Sigmoid colon (tissue), 4 donors: ENCODE measurements around the gene CHPF.

Experiments used
- CTCF ChIP-seq, 4 experiments: fragments of 450-650 bp in 3 of 4; fragments of 200-600 bp in 1 of 4; IDR thresholded peaks; one replicate each; pipeline ENCODE4 v1.5.1; 2016 to 2019; ENCODE audit warnings: antibody characterized with exemption in 4 of 4, mild to moderate bottlenecking in 3 of 4, moderate library complexity in 2 of 4
- EP300 ChIP-seq, 4 donors: sonication (generic); formaldehyde crosslinking; IDR thresholded peaks; one replicate each; pipeline ENCODE4 v1.6.1; 2017; ENCODE audit warnings: antibody characterized with exemption in 4 of 4
- POLR2AphosphoS5 ChIP-seq, 4 donors: sonication (generic); formaldehyde crosslinking; IDR thresholded peaks; one replicate each; pipeline ENCODE4 v1.6.1; 2017; ENCODE audit warnings: antibody characterized with exemption in 4 of 4

DNA sequence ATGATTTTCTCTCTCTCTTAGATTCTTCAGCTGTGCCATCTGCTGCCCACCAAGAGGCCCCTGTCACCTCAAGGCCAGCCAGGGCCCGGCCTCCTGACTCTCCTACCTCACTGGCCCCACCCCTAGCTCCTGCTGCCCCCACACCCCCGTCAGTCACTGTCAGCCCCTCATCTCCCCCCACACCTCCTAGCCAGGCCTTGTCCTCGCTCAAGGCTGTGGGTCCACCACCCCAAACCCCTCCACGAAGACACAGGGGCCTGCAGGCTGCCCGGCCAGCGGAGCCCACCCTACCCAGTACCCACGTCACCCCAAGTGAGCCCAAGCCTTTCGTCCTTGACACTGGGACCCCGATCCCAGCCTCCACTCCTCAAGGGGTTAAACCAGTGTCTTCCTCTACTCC, 54.3 kb downstream of the CHPF start:
- no peak for TF ChIP-seq CTCF (IDR thresholded peaks at IDR 0.05)
- TF ChIP-seq EP300 (IDR thresholded peaks at IDR 0.05): no peak
- TF ChIP-seq POLR2AphosphoS5 (IDR thresholded peaks at IDR 0.05): no peak
